ENCODE measurements around the gene CNMD. TPM values are rescaled to one million over a fixed set of nuclear protein-coding genes. Genes with fewer than 3 reads are reported as not detected.

The CNMD gene
- total RNA-seq, 2 donors from 2014 or later = 0.30 to 0.35 TPM

DNA sequence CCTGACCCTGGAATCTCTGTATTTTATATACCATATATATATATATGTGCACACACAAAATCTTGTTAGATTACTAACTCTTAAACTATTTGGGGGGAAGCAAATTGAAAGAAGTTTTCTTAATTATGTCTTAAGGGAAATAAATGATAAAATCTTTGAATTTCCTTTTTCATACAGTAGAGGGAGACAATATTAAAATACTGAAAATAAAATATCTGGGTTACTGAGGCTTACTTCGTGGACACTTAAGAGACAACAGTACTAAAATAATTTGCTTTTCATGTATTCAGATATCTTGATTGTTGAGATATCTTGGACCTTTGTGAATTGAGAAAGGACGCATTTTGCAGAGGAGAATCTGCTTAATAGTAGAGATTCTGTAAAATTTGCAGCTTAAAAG, 69.9 kb downstream of the CNMD start:
- Histone ChIP-seq H3K9ac (ENCODE audit: low read depth in 2 of 2, low read length in 2 of 2) (no peak overlapping the region), H3K4me3 (no peak overlapping the region), H3K36me3 (no peaks in the 10 kb centered on the region), H3K27me3 (no peaks in the 10 kb centered on the region), H3K9me3 (no peaks in the 10 kb centered on the region), H3K4me1 (no peaks in the 10 kb centered on the region), H3K27ac (no peak overlapping the region)
- intact Hi-C loops (cut with DNase I) = no loop called here
- no peak for DNase-seq
- TF ChIP-seq, protein P1, sequence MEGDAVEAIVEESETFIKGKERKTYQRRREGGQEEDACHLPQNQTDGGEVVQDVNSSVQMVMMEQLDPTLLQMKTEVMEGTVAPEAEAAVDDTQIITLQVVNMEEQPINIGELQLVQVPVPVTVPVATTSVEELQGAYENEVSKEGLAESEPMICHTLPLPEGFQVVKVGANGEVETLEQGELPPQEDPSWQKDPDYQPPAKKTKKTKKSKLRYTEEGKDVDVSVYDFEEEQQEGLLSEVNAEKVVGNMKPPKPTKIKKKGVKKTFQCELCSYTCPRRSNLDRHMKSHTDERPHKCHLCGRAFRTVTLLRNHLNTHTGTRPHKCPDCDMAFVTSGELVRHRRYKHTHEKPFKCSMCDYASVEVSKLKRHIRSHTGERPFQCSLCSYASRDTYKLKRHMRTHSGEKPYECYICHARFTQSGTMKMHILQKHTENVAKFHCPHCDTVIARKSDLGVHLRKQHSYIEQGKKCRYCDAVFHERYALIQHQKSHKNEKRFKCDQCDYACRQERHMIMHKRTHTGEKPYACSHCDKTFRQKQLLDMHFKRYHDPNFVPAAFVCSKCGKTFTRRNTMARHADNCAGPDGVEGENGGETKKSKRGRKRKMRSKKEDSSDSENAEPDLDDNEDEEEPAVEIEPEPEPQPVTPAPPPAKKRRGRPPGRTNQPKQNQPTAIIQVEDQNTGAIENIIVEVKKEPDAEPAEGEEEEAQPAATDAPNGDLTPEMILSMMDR (IDR thresholded peaks at IDR 0.05) = no peak

DNA sequence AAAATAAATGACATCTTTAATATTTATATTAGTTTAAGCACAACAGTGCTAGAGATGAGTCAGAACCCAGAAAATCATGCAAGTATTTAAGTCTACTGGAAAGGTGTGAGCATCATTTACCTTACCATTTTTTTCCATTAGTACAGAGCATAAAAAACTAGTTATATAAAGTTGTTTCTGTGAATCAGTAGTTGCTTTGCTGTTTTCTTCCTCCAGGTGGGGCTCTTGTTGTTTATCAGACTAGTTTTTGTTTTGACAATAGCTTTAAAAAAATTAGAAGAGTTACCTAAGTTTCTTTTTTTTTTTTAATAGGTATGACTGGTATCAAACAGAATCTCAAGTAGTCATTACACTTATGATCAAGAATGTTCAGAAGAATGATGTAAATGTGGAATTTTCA, 74.3 kb downstream of the CNMD start:
- Histone ChIP-seq H3K9me3 (no peaks in the 10 kb centered on the region), H3K4me1 (no peaks in the 10 kb centered on the region)
- TF ChIP-seq, protein P1 (IDR thresholded peaks at IDR 0.05) = peak; percentile 22

DNA sequence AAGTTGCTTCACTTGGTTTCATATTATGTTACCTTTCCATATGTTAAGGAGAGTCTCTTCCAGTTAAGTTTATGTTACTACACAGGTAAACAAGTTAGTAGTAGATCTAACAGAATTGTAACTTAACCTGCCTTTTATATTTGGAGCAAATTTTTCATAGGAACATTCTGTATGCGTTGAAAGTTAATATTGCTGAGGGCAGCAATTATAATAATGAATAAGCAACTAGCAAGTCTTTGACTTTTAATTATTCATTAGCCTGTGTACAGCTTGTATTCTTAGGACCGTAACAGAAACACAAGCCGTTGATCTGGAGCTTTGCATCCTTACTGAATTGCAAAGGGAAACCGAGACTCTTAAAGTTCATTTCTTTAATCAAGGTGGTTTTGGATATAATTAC, 75.3 kb downstream of the CNMD start:
- H3K36me3 ChIP-seq = peaks cover 8% of the 10 kb centered on the region
- no peaks in the 10 kb centered on the region for H3K27me3 ChIP-seq
- no peak for DNase-seq
- no peaks in the 10 kb centered on the region for H3K4me1 ChIP-seq
- H3K9me3 ChIP-seq = no peaks in the 10 kb centered on the region
- H3K9ac ChIP-seq (ENCODE audit: low read depth in 2 of 2, low read length in 2 of 2) = no peak overlapping the region
- H3K4me3 ChIP-seq = no peak overlapping the region
- intact Hi-C loops (cut with DNase I) = no loop called here
- no peak overlapping the region for H3K27ac ChIP-seq
- TF ChIP-seq, protein P1 (IDR thresholded peaks at IDR 0.05) = no peak

More for the DNA sequence above, 74.3 kb downstream of the CNMD start:
- no peak for DNase-seq
- H3K27me3 ChIP-seq = no peaks in the 10 kb centered on the region
- H3K27ac ChIP-seq = no peak overlapping the region
- intact Hi-C loops (cut with DNase I) = no loop called here
- no peak overlapping the region for H3K9ac ChIP-seq (ENCODE audit: low read depth in 2 of 2, low read length in 2 of 2)
- H3K4me3 ChIP-seq = no peak overlapping the region
- H3K36me3 ChIP-seq = peaks cover 8% of the 10 kb centered on the region

DNA sequence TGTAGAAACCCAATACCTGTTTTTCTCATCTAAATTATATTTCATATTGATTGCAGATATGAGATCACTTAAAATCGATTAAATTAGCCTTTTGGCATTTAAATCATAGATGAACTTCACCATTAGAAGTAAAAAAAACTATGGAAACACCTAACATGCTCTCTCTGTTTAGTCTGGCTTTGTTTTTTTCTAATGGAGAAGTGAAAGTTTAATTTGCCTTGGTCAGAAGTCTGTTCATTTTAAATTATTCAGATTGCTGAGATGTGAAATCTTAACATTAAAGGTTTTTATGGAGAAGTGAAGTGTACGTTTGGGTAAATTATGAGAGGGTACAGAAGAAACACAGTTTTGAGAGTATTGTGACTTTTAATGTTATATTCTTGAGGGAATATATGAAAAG, 80.3 kb downstream of the CNMD start:
- Histone ChIP-seq H3K36me3 (peaks cover 8% of the 10 kb centered on the region), H3K27me3 (no peaks in the 10 kb centered on the region), H3K27ac (no peak overlapping the region), H3K9ac (ENCODE audit: low read depth in 2 of 2, low read length in 2 of 2) (no peak overlapping the region), H3K9me3 (no peaks in the 10 kb centered on the region), H3K4me3 (no peak overlapping the region), H3K4me1 (no peaks in the 10 kb centered on the region)
- intact Hi-C loops (cut with DNase I) = no loop called here
- TF ChIP-seq, protein P1 (IDR thresholded peaks at IDR 0.05) = no peak
- DNase-seq = no peak

Other genes with a start within 250 kb of the CNMD start
- gene HNRNPA1L2, start 97.4 kb downstream of the CNMD start, total RNA-seq = 1 to 10 TPM; 2.5 to 2.7 TPM
- gene SUGT1, start 87.0 kb downstream of the CNMD start, total RNA-seq = 10 to 100 TPM; 45.5 to 60.5 TPM
- gene PCDH8, start 108.8 kb upstream of the CNMD start, total RNA-seq = under 1 TPM; 0.15 to 0.21 TPM

All from colonic mucosa (tissue), 4 donors.